Loucy (cell line): Measurements from ENCODE around the gene CNKSR3.

Source experiments
- EZH2phosphoT487 ChIP-seq: fragments of 200-600 bp; IDR thresholded peaks from 2 replicates; pipeline ENCODE4 v1.6.1; 2018; ENCODE audit warnings: antibody characterized with exemption, mild to moderate bottlenecking, moderate library complexity, borderline replicate concordance
- TF ChIP-seq, protein P1 (sequence below): fragments of 200-600 bp; sonication (generic); conservative IDR thresholded peaks from 2 replicates; pipeline ENCODE4 v1.5.1; 2014; ENCODE audit warnings: mild to moderate bottlenecking, antibody characterized with exemption, low read length

DNA sequence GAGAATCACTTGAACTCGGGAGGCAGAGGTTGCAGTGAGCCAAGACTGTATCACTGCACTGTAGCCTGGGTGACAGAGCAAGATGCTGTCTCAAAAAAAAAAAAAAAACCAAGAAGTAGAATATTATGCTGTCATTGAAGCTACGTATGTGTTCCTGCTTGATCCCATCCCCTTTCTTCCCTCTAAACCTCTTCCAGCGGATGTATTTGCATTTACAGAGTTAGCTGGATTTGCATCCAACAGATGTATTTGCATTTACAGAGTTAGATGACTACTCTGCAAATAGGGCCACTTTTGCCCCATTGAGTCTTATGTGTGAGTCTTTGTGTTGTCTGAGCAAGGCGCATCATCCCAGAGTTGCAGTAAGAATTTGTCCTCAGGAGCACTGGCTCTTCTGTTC is 128.9 kb downstream of the CNKSR3 start:
- TF ChIP-seq, protein P1, sequence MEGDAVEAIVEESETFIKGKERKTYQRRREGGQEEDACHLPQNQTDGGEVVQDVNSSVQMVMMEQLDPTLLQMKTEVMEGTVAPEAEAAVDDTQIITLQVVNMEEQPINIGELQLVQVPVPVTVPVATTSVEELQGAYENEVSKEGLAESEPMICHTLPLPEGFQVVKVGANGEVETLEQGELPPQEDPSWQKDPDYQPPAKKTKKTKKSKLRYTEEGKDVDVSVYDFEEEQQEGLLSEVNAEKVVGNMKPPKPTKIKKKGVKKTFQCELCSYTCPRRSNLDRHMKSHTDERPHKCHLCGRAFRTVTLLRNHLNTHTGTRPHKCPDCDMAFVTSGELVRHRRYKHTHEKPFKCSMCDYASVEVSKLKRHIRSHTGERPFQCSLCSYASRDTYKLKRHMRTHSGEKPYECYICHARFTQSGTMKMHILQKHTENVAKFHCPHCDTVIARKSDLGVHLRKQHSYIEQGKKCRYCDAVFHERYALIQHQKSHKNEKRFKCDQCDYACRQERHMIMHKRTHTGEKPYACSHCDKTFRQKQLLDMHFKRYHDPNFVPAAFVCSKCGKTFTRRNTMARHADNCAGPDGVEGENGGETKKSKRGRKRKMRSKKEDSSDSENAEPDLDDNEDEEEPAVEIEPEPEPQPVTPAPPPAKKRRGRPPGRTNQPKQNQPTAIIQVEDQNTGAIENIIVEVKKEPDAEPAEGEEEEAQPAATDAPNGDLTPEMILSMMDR: no peak
- TF ChIP-seq EZH2phosphoT487: no peak
